Measurements from ENCODE around the gene MTCH1. TPM values are rescaled to one million over a fixed set of nuclear protein-coding genes. Genes with fewer than 3 reads are reported as not detected.

Gene MTCH1
- total RNA-seq, 2 experiments from 2014 or later, result 131 TPM

DNA sequence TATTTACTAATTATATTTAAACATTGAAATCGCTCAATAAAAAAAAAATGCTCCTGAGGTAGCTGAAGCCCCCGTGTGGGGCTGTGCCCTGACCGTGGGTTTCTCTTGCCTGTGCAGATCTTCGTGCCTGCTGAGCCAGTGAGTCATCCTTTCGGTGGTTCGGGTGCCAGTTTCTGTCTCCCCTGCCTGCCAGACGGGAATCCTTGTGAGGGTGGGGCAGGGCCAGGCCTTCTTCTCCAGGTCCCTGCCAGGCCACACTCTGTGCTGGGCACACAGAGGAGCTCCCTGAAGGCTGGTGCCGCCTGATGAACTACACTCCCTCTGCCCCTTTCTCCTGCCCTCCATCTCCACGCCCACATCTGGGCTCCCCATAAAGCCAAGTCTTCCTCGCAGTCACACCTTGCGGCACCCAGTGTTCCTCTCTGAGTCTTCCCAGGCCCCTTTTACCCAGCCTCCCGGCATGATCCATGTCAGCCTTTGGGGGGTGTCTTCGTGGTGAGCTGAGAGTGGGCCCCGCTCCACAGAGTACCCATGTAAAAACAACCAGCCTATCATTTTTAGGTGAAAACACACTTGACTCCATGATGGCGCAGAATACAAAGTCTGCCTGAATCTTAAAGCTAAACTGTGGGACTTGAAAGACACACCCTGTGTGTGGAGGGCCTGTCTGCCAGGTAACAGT lies 38.8 kb upstream of the MTCH1 start:
- peaks cover 84% of the 10 kb centered on the region for H3K4me1 Mint-ChIP-seq
- no peaks in the 10 kb centered on the region for H3K9me3 Mint-ChIP-seq
- H3K27ac Mint-ChIP-seq, result peak overlapping the region; percentile 78
- peak; percentile 71 for DNase-seq
- ChIA-PET POLR2A (interaction anchor here (2.1 to 18.6 kb wide), 4 partner anchors 10 to 185 kb away, joined by 11 to 557 read pairs (median 182); partner anchors contain the start of gene PIM1), CTCF (interaction anchor here (0.7 to 19.8 kb wide), 7 partner anchors 9 to 289 kb away, joined by 3 to 786 read pairs (median 71); partner anchors contain the start of gene PIM1)
- no peaks in the 10 kb centered on the region for H3K27me3 Mint-ChIP-seq
- H3K4me3 Mint-ChIP-seq, result no peak overlapping the region
- peaks cover 15% of the 10 kb centered on the region for H3K36me3 Mint-ChIP-seq (ENCODE audit: low read depth)

DNA sequence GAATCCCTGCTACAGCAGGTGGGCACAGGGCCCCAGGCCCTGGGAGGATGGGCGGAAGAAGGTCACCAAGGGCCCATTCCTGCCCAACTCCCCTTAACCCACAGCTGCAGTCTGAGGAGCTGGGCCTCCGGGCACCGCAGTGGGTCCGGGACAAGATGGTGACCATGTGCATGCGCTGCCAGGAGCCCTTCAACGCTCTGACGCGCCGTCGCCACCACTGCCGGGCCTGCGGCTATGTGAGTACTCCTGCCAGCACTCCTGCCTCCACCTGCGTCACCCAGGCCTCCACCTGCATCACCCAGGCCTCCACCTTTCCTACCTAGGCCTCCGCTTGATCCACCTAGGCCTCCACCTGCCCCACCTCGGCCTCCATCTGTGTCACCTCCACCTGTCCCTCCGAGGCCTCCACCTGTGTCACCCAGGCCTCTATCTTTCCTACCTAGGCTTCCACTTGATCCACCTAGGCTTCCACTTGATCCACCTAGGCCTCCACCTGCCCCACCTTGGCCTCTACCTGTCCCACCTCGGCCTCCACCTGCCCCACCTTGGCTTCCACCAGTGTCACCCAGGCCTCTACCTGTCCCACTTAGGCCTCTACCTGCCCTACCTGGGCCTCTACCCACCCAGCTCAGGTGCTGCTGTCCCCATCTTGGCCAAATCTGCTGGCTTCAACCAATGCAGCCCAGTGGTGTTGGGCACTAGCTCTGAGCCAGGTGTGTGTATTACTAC lies 36.3 kb upstream of the MTCH1 start:
- Mint-ChIP-seq H3K27me3 (no peaks in the 10 kb centered on the region), H3K27ac (peak overlapping the region; percentile 70), H3K36me3 (ENCODE audit: low read depth) (peaks cover 10% of the 10 kb centered on the region), H3K4me3 (no peak overlapping the region), H3K4me1 (peaks cover 91% of the 10 kb centered on the region), H3K9me3 (no peaks in the 10 kb centered on the region)
- ChIA-PET POLR2A (interaction anchor here (0.7 to 18.6 kb wide), 10 partner anchors 28 to 235 kb away, joined by 3 to 557 read pairs (median 4); partner anchors contain the start of genes MTCH1, PIM1, TBC1D22B and TMEM217), CTCF (interaction anchor here (0.6 to 19.8 kb wide), 44 partner anchors 8 to 543 kb away, joined by 3 to 786 read pairs (median 4); partner anchors contain the start of genes C6orf89, MTCH1 and PIM1)
- DNase-seq, result no peak

DNA sequence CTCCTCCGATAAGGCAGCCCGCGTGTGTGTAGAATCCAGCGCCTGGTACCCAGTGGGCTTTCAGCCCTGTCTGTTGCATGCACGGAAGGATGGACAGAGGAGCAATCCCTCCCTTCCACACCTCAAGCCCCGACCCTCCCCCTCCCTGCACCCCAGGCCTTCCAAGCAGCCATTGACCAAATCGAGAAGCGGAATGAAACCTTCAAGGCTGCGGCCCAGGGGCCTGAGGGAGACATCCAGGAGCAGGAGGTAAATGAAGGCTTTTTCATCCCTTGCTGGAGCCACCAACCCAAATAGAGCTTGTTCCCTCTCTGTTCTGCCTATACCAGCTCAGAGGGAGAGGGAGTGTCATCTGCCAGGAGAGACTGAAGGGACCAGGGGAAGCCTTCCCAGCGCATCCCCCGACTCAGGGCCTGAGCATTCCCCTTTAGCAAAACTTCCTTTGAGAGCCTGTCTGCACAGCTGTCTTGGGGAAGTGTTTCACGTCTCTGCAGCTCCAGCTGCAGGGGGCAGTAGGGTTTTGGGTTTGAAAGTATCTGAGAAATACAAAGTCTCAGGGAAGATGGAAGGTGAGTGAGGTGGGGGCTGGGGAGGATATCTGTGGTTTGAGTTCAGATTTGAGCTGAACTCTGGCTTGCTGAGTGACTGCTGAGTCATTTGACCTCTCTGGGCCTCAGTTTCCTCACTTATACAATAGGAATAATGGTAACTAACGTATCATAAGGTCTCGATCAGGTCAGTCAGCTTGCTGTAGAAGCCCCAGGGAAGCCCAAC lies 35.5 kb upstream of the MTCH1 start:
- Mint-ChIP-seq H3K9me3 (no peaks in the 10 kb centered on the region), H3K4me3 (no peak overlapping the region), H3K36me3 (ENCODE audit: low read depth) (peaks cover 10% of the 10 kb centered on the region), H3K27me3 (no peaks in the 10 kb centered on the region), H3K4me1 (peaks cover 87% of the 10 kb centered on the region), H3K27ac (peak overlapping the region; percentile 62)
- peak; percentile 86 for DNase-seq
- CTCF ChIA-PET, result interaction anchor here (0.6 to 19.8 kb wide), 47 partner anchors 9 to 544 kb away, joined by 3 to 786 read pairs (median 4); partner anchors contain the start of genes C6orf89, MTCH1 and PIM1
- POLR2A ChIA-PET, result interaction anchor here (0.6 to 18.6 kb wide), 10 partner anchors 28 to 236 kb away, joined by 3 to 557 read pairs (median 4); partner anchors contain the start of genes MTCH1, PIM1, TBC1D22B and TMEM217

GRCh38 chr6:37020812-37021211 lies 34.8 kb upstream of the MTCH1 start:
- ChIA-PET POLR2A (interaction anchor here (0.6 to 18.6 kb wide), 6 partner anchors 29 to 189 kb away, joined by 3 to 557 read pairs (median 74); partner anchors contain the start of genes MTCH1 and PIM1), CTCF (interaction anchor here (0.6 to 19.8 kb wide), 27 partner anchors 9 to 440 kb away, joined by 3 to 786 read pairs (median 6); partner anchors contain the start of genes C6orf89, MTCH1 and PIM1)
- Mint-ChIP-seq H3K36me3 (ENCODE audit: low read depth) (peaks cover 10% of the 10 kb centered on the region), H3K9me3 (no peaks in the 10 kb centered on the region), H3K4me1 (peaks cover 79% of the 10 kb centered on the region), H3K4me3 (no peak overlapping the region), H3K27ac (peak overlapping the region; percentile 62), H3K27me3 (no peaks in the 10 kb centered on the region)
- DNase-seq, result no peak

DNA sequence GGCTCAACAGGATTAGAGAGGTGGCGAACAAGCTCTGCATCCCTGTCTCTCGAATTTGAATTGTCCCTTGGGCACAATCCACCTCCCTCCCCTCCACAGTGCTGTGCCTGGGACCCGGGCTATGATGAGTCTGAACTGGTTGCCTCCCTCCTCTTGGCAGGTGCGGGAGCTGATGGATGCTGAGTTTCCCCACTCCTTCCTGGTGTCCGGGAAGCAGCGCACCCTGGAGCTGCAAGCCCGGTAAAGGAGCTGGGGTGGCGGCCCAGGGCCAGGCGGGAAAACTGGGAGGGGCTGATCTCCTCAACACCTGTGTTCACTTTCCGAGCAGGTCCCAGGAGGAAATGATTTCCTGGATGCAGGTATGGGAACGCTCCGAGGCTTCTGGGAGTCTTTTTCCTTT lies 34.4 kb upstream of the MTCH1 start:
- Mint-ChIP-seq H3K27me3 (no peaks in the 10 kb centered on the region), H3K36me3 (ENCODE audit: low read depth) (peaks cover 10% of the 10 kb centered on the region), H3K27ac (no peak overlapping the region), H3K4me1 (peaks cover 75% of the 10 kb centered on the region), H3K4me3 (no peak overlapping the region), H3K9me3 (no peaks in the 10 kb centered on the region)
- POLR2A ChIA-PET, result interaction anchor here (1.1 to 18.6 kb wide), 5 partner anchors 29 to 189 kb away, joined by 3 to 557 read pairs (median 145); partner anchors contain the start of genes MTCH1 and PIM1
- DNase-seq, result no peak
- CTCF ChIA-PET, result interaction anchor here (0.6 to 19.8 kb wide), 16 partner anchors 10 to 672 kb away, joined by 3 to 786 read pairs (median 18); partner anchors contain the start of genes C6orf89 and PIM1

- Mint-ChIP-seq H3K4me1 (peaks cover 63% of the 10 kb centered on the region), H3K36me3 (ENCODE audit: low read depth) (peaks cover 6% of the 10 kb centered on the region), H3K4me3 (no peak overlapping the region), H3K27me3 (no peaks in the 10 kb centered on the region), H3K9me3 (no peaks in the 10 kb centered on the region), H3K27ac (peak overlapping the region; percentile 81)
- POLR2A ChIA-PET, result interaction anchor here (0.9 to 18.6 kb wide), 11 partner anchors 10 to 295 kb away, joined by 3 to 557 read pairs (median 9); partner anchors contain the start of genes C6orf89 and PIM1
- CTCF ChIA-PET, result interaction anchor here (0.6 to 19.8 kb wide), 30 partner anchors 10 to 674 kb away, joined by 3 to 786 read pairs (median 7); partner anchors contain the start of genes C6orf89, FGD2, MTCH1 and PIM1
- no peak for DNase-seq
These were observed 33.1 kb upstream of the MTCH1 start for GRCh38 chr6:37019065-37019450.

DNA sequence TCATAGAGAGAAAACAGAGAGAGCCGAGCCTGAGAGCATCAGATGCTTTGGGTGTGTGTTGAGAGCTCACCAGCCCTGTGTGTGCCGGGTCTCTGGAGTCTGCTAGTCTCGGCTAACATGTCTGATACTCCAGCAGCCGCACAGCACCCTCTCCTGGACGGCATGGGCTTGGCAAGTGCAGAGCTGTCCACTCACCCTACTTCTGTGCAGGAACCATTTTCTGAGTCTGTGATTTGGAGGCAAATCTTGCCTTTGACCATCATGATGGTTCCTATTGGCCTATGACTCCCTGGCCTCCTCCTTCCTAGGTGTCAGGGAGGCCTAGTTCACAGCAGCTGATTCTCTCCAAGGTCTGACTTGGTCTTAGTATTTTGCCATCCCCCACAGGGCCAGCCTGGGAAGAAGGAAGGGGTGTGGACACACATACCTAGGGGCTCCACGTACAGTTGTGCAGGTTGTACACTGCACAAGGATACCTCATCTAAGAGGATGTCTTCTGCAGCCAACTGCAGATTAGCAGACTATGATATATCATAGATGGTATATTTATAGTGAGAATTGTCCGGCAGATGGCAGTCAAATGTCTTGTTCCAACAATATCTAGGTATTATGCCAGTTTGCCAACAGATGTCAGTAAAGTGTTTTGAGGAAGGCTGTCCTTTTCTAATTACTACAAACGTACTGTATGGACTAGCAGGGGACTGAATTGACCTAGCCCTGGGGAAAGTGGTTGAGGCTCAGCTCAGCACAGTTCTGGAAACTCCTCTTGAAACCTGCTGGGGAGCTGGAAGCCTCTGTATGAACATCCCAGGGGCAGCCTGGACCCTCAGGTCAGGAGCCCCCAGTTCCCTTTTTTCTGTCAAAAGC lies 32.4 kb upstream of the MTCH1 start:
- Mint-ChIP-seq H3K9me3 (no peaks in the 10 kb centered on the region), H3K4me3 (peak overlapping the region; percentile 16), H3K27me3 (no peaks in the 10 kb centered on the region), H3K36me3 (ENCODE audit: low read depth) (peaks cover 6% of the 10 kb centered on the region), H3K4me1 (peaks cover 56% of the 10 kb centered on the region), H3K27ac (peak overlapping the region; percentile 81)
- ChIA-PET CTCF (interaction anchor here (0.6 to 19.8 kb wide), 104 partner anchors 9 to 673 kb away, joined by 3 to 786 read pairs (median 5); partner anchors contain the start of genes C6orf89, FGD2, MTCH1 and PI16), POLR2A (interaction anchor here (0.6 to 18.6 kb wide), 23 partner anchors 11 to 679 kb away, joined by 3 to 557 read pairs (median 5); partner anchors contain the start of genes C6orf89, MDGA1, MTCH1 and PIM1)
- DNase-seq, result peak; percentile 95

- DNase-seq, result no peak
- Mint-ChIP-seq H3K27ac (peak overlapping the region; percentile 81), H3K4me1 (peaks cover 49% of the 10 kb centered on the region), H3K36me3 (ENCODE audit: low read depth) (peaks cover 2% of the 10 kb centered on the region), H3K27me3 (no peaks in the 10 kb centered on the region), H3K9me3 (no peaks in the 10 kb centered on the region), H3K4me3 (peak overlapping the region; percentile 16)
- ChIA-PET CTCF (interaction anchor here (0.6 to 19.8 kb wide), 98 partner anchors 11 to 674 kb away, joined by 3 to 786 read pairs (median 5); partner anchors contain the start of genes C6orf89, FGD2, MTCH1 and PI16), POLR2A (interaction anchor here (0.8 to 18.6 kb wide), 21 partner anchors 11 to 680 kb away, joined by 3 to 557 read pairs (median 7); partner anchors contain the start of genes C6orf89, MDGA1, MTCH1 and PIM1)
These were observed 31.7 kb upstream of the MTCH1 start for GRCh38 chr6:37017606-37018197.

DNA sequence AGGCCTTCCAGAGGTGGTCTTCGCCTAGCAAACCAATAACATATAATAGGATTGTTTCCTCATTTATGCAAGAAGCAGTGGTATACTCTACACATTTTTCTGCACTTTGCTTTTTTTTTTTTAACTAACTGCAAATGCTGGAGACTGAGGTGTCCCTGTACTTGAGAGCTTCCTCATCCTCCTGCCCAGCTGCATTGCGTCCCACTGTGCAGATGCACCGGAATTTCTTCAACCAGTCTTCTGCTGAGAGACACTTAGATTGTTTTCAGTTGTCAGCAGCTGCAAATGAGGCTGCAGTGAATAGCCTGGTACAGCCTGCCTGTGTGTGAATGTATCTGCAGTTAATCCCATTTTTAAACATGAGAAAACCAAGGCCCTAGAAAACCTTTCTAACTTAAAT lies 31.0 kb upstream of the MTCH1 start:
- Mint-ChIP-seq H3K27ac (no peak overlapping the region), H3K9me3 (no peaks in the 10 kb centered on the region), H3K36me3 (ENCODE audit: low read depth) (no peaks in the 10 kb centered on the region), H3K27me3 (no peaks in the 10 kb centered on the region), H3K4me3 (no peak overlapping the region), H3K4me1 (peaks cover 42% of the 10 kb centered on the region)
- POLR2A ChIA-PET, result interaction anchor here (2.1 to 18.6 kb wide), 8 partner anchors 30 to 297 kb away, joined by 9 to 557 read pairs (median 32); partner anchors contain the start of genes C6orf89, MTCH1, PIM1 and PPIL1
- CTCF ChIA-PET, result interaction anchor here (1.1 to 19.8 kb wide), 18 partner anchors 16 to 402 kb away, joined by 3 to 786 read pairs (median 15); partner anchors contain the start of genes C6orf89, MTCH1, PI16 and PIM1
- no peak for DNase-seq

- ChIA-PET POLR2A (no interaction called here), CTCF (interaction anchor here (1.3 to 19.8 kb wide), 2 partner anchors 193 to 249 kb away, joined by 3 to 786 read pairs; no protein-coding TSS in a partner anchor)
- Mint-ChIP-seq H3K4me1 (peaks cover 27% of the 10 kb centered on the region), H3K27me3 (no peaks in the 10 kb centered on the region), H3K36me3 (ENCODE audit: low read depth) (no peaks in the 10 kb centered on the region), H3K27ac (no peak overlapping the region), H3K9me3 (no peaks in the 10 kb centered on the region), H3K4me3 (no peak overlapping the region)
- no peak for DNase-seq
These were observed 29.5 kb upstream of the MTCH1 start for GRCh38 chr6:37015532-37015931.
